A549 (cell line): ENCODE data around the gene NPLOC4.

ENCODE experiments used
- MAX ChIP-seq: IDR thresholded peaks from 2 replicates; pipeline ENCODE4 v1.6.1; 2012
- PHF8 ChIP-seq: fragments of 200-600 bp; sonication (generic); IDR thresholded peaks from 2 replicates; pipeline ENCODE4 v1.6.1; 2016; ENCODE audit warnings: low read depth, mild to moderate bottlenecking, antibody characterized with exemption, moderate library complexity, borderline replicate concordance
- POLR2A ChIP-seq: IDR thresholded peaks from 2 replicates; pipeline ENCODE4 v1.6.1; 2012; ENCODE audit warnings: mild to moderate bottlenecking, low read length
- RAD21 ChIP-seq, 2 experiments: fragments of >200 bp in 1 of 2; sonication (Bioruptor Twin) in 1 of 2; formaldehyde crosslinking in 1 of 2; IDR thresholded peaks in 1 of 2; conservative IDR thresholded peaks in 1 of 2; 2 replicates in 1 of 2; 3 replicates in 1 of 2; pipeline ENCODE4 v1.6.1; 2012 to 2018; ENCODE audit warnings: inconsistent platforms in 1 of 2
- RFX5 ChIP-seq: fragments of 450-650 bp; IDR thresholded peaks from 2 replicates; pipeline ENCODE4 v1.7.1; 2014; ENCODE audit warnings: antibody characterized with exemption, mild to moderate bottlenecking, moderate library complexity
- SMC3 ChIP-seq: fragments of >200 bp; sonication (Bioruptor Twin); formaldehyde crosslinking; IDR thresholded peaks from 3 replicates; pipeline ENCODE4 v1.6.1; 2018; ENCODE audit warnings: inconsistent platforms
- ZFP36 ChIP-seq: fragments of 450-650 bp; IDR thresholded peaks from 2 replicates; pipeline ENCODE4 v1.6.1; 2014; ENCODE audit warnings: borderline replicate concordance; ENCODE audit not compliant: partially characterized antibody
- TF ChIP-seq, protein P1 (sequence below): fragments of >200 bp; sonication (Bioruptor Twin); formaldehyde crosslinking; IDR thresholded peaks from 3 replicates; pipeline ENCODE4 v1.5.1; 2016

GRCh38 chr17:81631482-81631881 is 5.4 kb downstream of the NPLOC4 start:
- TF ChIP-seq POLR2A: no peak
- TF ChIP-seq RAD21 (conservative IDR thresholded peaks at IDR 0.05 in 1 of 2, IDR thresholded peaks at IDR 0.05 in 1 of 2): no peak
- no peak for TF ChIP-seq RFX5
- TF ChIP-seq ZFP36: no peak
- TF ChIP-seq PHF8: no peak
- TF ChIP-seq, protein P1, sequence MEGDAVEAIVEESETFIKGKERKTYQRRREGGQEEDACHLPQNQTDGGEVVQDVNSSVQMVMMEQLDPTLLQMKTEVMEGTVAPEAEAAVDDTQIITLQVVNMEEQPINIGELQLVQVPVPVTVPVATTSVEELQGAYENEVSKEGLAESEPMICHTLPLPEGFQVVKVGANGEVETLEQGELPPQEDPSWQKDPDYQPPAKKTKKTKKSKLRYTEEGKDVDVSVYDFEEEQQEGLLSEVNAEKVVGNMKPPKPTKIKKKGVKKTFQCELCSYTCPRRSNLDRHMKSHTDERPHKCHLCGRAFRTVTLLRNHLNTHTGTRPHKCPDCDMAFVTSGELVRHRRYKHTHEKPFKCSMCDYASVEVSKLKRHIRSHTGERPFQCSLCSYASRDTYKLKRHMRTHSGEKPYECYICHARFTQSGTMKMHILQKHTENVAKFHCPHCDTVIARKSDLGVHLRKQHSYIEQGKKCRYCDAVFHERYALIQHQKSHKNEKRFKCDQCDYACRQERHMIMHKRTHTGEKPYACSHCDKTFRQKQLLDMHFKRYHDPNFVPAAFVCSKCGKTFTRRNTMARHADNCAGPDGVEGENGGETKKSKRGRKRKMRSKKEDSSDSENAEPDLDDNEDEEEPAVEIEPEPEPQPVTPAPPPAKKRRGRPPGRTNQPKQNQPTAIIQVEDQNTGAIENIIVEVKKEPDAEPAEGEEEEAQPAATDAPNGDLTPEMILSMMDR: no peak
- no peak for TF ChIP-seq MAX
- TF ChIP-seq SMC3: no peak
